Smooth muscle cell (in vitro differentiated cells): Measurements from ENCODE around the gene TBC1D22A. TPM values are rescaled to one million over a fixed set of nuclear protein-coding genes. Genes with fewer than 3 reads are reported as not detected.

Experiments
- DNase-seq: peaks from one replicate; lab custom pipeline; 2025; ENCODE audit not compliant: unreplicated experiment; lab: John Stamatoyannopoulos, UW
- H2AFZ ChIP-seq: fragments of 200-600 bp; sonication (generic); 2 replicates; pipeline ENCODE4 v1.6.0; 2016; ENCODE audit warnings: antibody characterized with exemption, low read depth, mild to moderate bottlenecking
- H3F3A ChIP-seq: fragments of 200-600 bp; sonication (generic); 2 replicates; pipeline ENCODE4 v1.6.0; 2017; ENCODE audit warnings: antibody characterized with exemption, low read depth
- H3K27ac ChIP-seq: fragments of 200-600 bp; sonication (generic); 2 replicates; pipeline ENCODE4 v1.5.1; 2016; ENCODE audit warnings: low read depth, mild to moderate bottlenecking
- H3K27me3 ChIP-seq: fragments of 200-600 bp; sonication (generic); 2 replicates; pipeline ENCODE4 v1.6.1; 2016; ENCODE audit warnings: low read depth, mild to moderate bottlenecking
- H3K36me3 ChIP-seq: fragments of 200-600 bp; sonication (generic); 2 replicates; pipeline ENCODE4 v1.5.1; 2016; ENCODE audit warnings: low read depth
- H3K4me1 ChIP-seq: fragments of 200-600 bp; sonication (generic); 2 replicates; pipeline ENCODE4 v1.5.1; 2016; ENCODE audit warnings: low read depth
- H3K4me2 ChIP-seq: fragments of 200-600 bp; sonication (generic); 2 replicates; pipeline ENCODE4 v1.6.0; 2016; ENCODE audit warnings: mild to moderate bottlenecking
- H3K4me3 ChIP-seq: fragments of 200-600 bp; sonication (generic); 2 replicates; pipeline ENCODE4 v1.5.1; 2016; ENCODE audit warnings: mild to moderate bottlenecking
- H3K79me2 ChIP-seq: fragments of 200-600 bp; sonication (generic); 2 replicates; pipeline ENCODE4 v1.6.0; 2016; ENCODE audit warnings: low read depth, mild to moderate bottlenecking
- H3K9ac ChIP-seq: fragments of 200-600 bp; sonication (generic); 2 replicates; pipeline ENCODE4 v1.6.0; 2016; ENCODE audit warnings: low read depth
- H3K9me3 ChIP-seq: fragments of 200-600 bp; sonication (generic); replicated peaks from 2 replicates; pipeline ENCODE4 v1.5.1; 2016; ENCODE audit warnings: low read depth
- H4K20me1 ChIP-seq: fragments of 200-600 bp; sonication (generic); 2 replicates; pipeline ENCODE4 v1.6.0; 2016; ENCODE audit warnings: low read depth
- CTCF ChIP-seq: fragments of 200-600 bp; sonication (generic); IDR thresholded peaks from 2 replicates; pipeline ENCODE4 v1.5.1; 2017; ENCODE audit warnings: borderline replicate concordance, mild to moderate bottlenecking, antibody characterized with exemption; ENCODE audit not compliant: insufficient read depth, poor library complexity, severe bottlenecking
- WGBS: methylation state at CpG from one replicate; pipeline ENCODE4 v1.1.7; 2016; ENCODE audit warnings: low lambda C conversion rate; 5-methylcytosine and 5-hydroxymethylcytosine counted together
- polyA plus RNA-seq: library from polyadenylated mRNA; unstranded; fragments of >200 nt; fragmentation: Nextera tagmentation; extraction: Ambion mirVana; gene quantifications from 2 replicates; pipeline ENCODE4 v1.2.1, GENCODE V29; 2016
- total RNA-seq: library from RNA; depleted of rRNA; stranded (reverse); fragments of >200 nt; gene quantifications from 2 replicates; pipeline ENCODE4 v1.2.3, GENCODE V29; 2014

TBC1D22A gene
- total and polyA plus RNA-seq, 2 experiments from 2014 or later: 12.5 to 14.4 TPM

GRCh38 chr22:47128216-47128615 lies 365.8 kb downstream of the TBC1D22A start:
- Histone ChIP-seq H3K79me2 (no peaks in the 10 kb centered on the region), H4K20me1 (no peaks in the 10 kb centered on the region), H3K36me3 (no peaks in the 10 kb centered on the region), H3K4me1 (no peaks in the 10 kb centered on the region), H3K9ac (no peak overlapping the region), H3F3A (no peaks in the 10 kb centered on the region), H3K4me2 (no peak overlapping the region), H3K27me3 (no peaks in the 10 kb centered on the region), H3K9me3 (no peaks in the 10 kb centered on the region), H3K4me3 (no peak overlapping the region), H3K27ac (no peak overlapping the region), H2AFZ (no peak overlapping the region)
- WGBS: 79% methylated on average over 5 of the region's 7 CpGs
- no peak for TF ChIP-seq CTCF
- no peak for DNase-seq

DNA sequence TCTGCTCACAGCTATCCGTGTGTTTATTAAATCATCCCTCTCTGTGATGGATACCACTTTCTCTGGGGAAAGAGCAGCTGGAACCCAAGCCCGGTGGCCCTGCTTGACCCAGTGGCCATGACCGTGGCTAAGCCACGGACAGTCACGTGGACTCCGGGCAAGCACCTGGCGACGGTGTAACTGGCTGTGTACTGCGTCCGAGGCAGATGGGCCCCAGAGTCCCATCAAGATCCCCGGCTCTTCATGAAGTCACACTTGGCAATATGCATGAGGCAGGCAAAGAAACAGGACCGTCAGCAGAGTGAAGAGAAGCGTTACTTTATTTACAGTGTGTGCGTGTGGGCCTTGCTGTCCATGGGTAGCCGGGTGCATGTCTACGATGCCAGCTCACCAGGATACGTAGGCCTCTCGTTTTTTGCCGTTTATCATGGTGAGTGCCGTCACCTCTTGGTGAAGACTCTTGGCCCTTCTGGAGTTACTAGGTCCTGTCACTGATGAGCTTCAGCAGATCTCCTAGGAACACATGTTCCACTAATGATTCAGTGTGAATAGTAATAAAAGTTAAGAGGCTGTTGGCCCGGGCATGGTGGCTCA lies 366.3 kb downstream of the TBC1D22A start:
- H3K36me3 ChIP-seq: no peaks in the 10 kb centered on the region
- DNase-seq: no peak
- H3F3A ChIP-seq: no peaks in the 10 kb centered on the region
- H3K27me3 ChIP-seq: no peaks in the 10 kb centered on the region
- no peak overlapping the region for H3K4me3 ChIP-seq
- H3K9me3 ChIP-seq: no peaks in the 10 kb centered on the region
- no peaks in the 10 kb centered on the region for H4K20me1 ChIP-seq
- no peaks in the 10 kb centered on the region for H3K79me2 ChIP-seq
- no peak overlapping the region for H3K4me2 ChIP-seq
- H2AFZ ChIP-seq: no peak overlapping the region
- no peaks in the 10 kb centered on the region for H3K4me1 ChIP-seq
- H3K9ac ChIP-seq: no peak overlapping the region
- no peak for TF ChIP-seq CTCF
- 97% methylated on average over 21 of the region's 21 CpGs for WGBS
- no peak overlapping the region for H3K27ac ChIP-seq

DNA sequence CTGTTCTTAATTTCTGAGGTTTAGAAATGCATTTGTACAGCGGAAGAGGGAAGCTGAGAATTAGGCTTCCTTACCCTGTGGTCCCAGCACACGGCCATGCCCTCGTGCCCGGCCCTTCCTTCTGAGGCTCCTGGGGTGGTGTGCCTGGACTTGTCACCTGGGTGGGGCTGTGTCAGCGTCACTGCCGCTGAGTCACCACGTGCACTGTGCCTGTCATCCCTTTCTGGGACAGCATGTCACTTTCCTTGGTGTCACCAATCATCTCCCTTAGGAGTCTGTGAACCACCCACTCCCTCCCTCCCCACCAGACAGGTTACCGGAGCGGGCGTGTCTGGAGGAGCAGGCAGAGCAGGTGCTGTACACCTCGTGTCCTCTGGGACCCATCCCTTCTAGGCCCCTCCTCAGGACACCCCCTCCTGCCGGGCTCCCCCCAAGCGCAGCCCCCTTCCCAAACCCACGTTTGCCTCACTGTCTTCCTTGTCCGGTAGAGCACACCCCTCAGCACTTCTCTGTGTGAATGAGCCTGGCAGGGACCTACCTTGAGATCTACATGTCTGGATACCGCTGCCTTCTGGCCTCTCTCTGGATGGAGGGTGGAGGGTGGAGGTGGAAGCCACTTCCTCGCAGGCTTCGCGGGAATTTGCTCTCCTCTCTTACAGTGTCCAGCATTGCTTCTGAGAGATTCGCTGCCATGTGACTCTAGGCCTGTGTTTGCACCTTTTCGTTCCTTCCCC lies 367.6 kb downstream of the TBC1D22A start:
- 86% methylated on average over 21 of the region's 21 CpGs for WGBS
- Histone ChIP-seq H3K79me2 (no peaks in the 10 kb centered on the region), H3K27ac (peak overlapping the region; percentile 81), H3K36me3 (no peaks in the 10 kb centered on the region), H2AFZ (no peak overlapping the region), H3K9me3 (no peaks in the 10 kb centered on the region), H3K4me3 (no peak overlapping the region), H3F3A (no peaks in the 10 kb centered on the region), H4K20me1 (no peaks in the 10 kb centered on the region), H3K27me3 (no peaks in the 10 kb centered on the region), H3K4me1 (no peaks in the 10 kb centered on the region), H3K9ac (peak overlapping the region; percentile 62), H3K4me2 (no peak overlapping the region)
- no peak for TF ChIP-seq CTCF
- DNase-seq: no peak
